ENCODE data around the gene CX3CR1. TPM values are rescaled to one million over a fixed set of nuclear protein-coding genes. Genes with fewer than 3 reads are reported as not detected.

The CX3CR1 gene
- total RNA-seq, 4 donors from 2014 or later: 0.25 to 0.49 (median 0.35) TPM

- intact Hi-C loops (cut with DNase I; ENCODE audit: low total_unique reads): no loop called here
- Histone ChIP-seq H3K36me3 (no peaks in the 10 kb centered on the region), H3K27ac (no peak overlapping the region), H3K4me3 (no peak overlapping the region), H3K27me3 (no peaks in the 10 kb centered on the region), H3K4me1 (peaks cover 28 to 29% of the 10 kb centered on the region in 2 donors), H3K9me3 (no peaks in the 10 kb centered on the region)
- ATAC-seq: no peak
- in situ Hi-C loops (cut with MboI; ENCODE audit: low sequenced_read_pairs in 4 of 4): loop anchor here in 1 of 4 donors (10.0 kb wide), 1 partner anchor 153 kb away; no protein-coding TSS in a partner anchor
- TF ChIP-seq, protein P1, sequence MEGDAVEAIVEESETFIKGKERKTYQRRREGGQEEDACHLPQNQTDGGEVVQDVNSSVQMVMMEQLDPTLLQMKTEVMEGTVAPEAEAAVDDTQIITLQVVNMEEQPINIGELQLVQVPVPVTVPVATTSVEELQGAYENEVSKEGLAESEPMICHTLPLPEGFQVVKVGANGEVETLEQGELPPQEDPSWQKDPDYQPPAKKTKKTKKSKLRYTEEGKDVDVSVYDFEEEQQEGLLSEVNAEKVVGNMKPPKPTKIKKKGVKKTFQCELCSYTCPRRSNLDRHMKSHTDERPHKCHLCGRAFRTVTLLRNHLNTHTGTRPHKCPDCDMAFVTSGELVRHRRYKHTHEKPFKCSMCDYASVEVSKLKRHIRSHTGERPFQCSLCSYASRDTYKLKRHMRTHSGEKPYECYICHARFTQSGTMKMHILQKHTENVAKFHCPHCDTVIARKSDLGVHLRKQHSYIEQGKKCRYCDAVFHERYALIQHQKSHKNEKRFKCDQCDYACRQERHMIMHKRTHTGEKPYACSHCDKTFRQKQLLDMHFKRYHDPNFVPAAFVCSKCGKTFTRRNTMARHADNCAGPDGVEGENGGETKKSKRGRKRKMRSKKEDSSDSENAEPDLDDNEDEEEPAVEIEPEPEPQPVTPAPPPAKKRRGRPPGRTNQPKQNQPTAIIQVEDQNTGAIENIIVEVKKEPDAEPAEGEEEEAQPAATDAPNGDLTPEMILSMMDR (IDR thresholded peaks at IDR 0.05 in 4 of 5, conservative IDR thresholded peaks at IDR 0.05 in 1 of 5): no peak
- no peak for TF ChIP-seq POLR2A (IDR thresholded peaks at IDR 0.05)
- no peak for DNase-seq
Measured at GRCh38 chr3:39277893-39278615, 1.8 kb downstream of the CX3CR1 start.

DNA sequence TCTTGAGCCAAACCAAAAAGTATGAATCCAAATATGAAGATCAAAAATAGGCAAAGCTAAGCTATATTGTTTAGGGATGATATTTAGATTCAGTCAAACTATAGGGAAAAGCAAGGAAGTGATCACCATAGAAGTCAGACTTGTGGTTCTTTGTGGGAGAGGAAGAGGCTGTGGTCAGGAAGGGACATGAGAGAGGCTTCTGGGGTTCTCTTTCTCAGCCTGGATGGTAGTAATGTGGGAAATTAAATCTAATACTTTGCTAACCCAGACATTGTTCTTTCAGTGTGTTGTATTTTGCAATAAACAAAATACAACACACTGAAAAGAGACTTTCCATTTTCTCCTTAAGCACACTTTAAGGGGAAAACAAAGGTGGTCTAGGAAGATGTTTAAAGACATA lies 3.1 kb downstream of the CX3CR1 start:
- Histone ChIP-seq H3K4me3 (no peak overlapping the region), H3K36me3 (no peaks in the 10 kb centered on the region), H3K9me3 (no peaks in the 10 kb centered on the region), H3K4me1 (peaks cover 28 to 29% of the 10 kb centered on the region in 2 donors), H3K27ac (no peak overlapping the region), H3K27me3 (no peaks in the 10 kb centered on the region)
- in situ Hi-C loops (cut with MboI; ENCODE audit: low sequenced_read_pairs in 4 of 4) (loop anchor here in 1 of 4 donors (10.0 kb wide), 1 partner anchor 152 kb away; no protein-coding TSS in a partner anchor), intact Hi-C loops (cut with DNase I; ENCODE audit: low total_unique reads) (no loop called here)
- ATAC-seq: no peak
- no peak for DNase-seq
- TF ChIP-seq, protein P1 (IDR thresholded peaks at IDR 0.05 in 4 of 5, conservative IDR thresholded peaks at IDR 0.05 in 1 of 5): no peak
- no peak for TF ChIP-seq POLR2A (IDR thresholded peaks at IDR 0.05)

DNA sequence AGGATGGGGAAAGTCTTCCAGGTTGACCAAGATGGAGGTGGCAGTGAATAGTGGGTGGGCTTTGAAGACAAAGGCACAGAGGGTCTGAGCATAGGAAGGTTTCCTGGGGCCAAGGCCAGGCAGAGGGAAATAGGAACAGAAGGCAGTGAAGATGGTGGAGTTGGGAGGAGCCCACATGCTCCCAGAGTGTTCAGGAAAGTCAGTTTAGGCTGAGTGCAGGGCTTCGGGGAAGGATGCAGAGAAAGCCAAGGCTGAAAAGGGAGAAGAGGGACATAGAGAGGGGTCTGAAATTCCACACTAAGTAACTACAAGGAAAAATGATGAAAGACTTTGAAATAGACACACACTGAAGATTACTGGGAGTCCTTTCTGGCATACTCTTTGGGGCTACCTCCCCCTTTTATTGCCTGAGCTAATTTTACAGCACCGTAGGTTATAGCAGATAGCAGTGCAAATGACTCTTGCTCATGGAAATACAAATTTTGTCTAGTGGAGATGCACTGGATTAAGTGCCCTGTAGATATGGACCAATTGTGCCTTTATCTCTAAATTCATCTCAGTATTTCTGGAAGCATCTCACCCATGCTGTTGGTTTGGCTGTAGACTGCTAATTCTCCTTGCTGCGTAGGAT lies 3.8 kb downstream of the CX3CR1 start:
- H3K27ac ChIP-seq: no peak overlapping the region
- intact Hi-C loops (cut with DNase I; ENCODE audit: low total_unique reads): no loop called here
- in situ Hi-C loops (cut with MboI; ENCODE audit: low sequenced_read_pairs in 4 of 4): loop anchor here in 1 of 4 donors (10.0 kb wide), 1 partner anchor 151 kb away; no protein-coding TSS in a partner anchor

GRCh38 chr3:39275052-39275451 lies 4.8 kb downstream of the CX3CR1 start:
- no peaks in the 10 kb centered on the region for H3K36me3 ChIP-seq
- intact Hi-C loops (cut with DNase I; ENCODE audit: low total_unique reads): no loop called here
- peaks cover 19 to 21% of the 10 kb centered on the region in 2 donors for H3K4me1 ChIP-seq
- TF ChIP-seq POLR2A (IDR thresholded peaks at IDR 0.05): no peak
- TF ChIP-seq, protein P1 (IDR thresholded peaks at IDR 0.05 in 4 of 5, conservative IDR thresholded peaks at IDR 0.05 in 1 of 5): no peak
- in situ Hi-C loops (cut with MboI; ENCODE audit: low sequenced_read_pairs in 4 of 4): loop anchor here in 1 of 4 donors (10.0 kb wide), 1 partner anchor 150 kb away; no protein-coding TSS in a partner anchor
- H3K27ac ChIP-seq: no peak overlapping the region
- H3K9me3 ChIP-seq: no peaks in the 10 kb centered on the region
- DNase-seq (no peak), ATAC-seq (no peak)
- no peak overlapping the region for H3K4me3 ChIP-seq
- H3K27me3 ChIP-seq: no peaks in the 10 kb centered on the region

More for the DNA sequence above, 3.8 kb downstream of the CX3CR1 start:
- H3K27me3 ChIP-seq: no peaks in the 10 kb centered on the region
- no peaks in the 10 kb centered on the region for H3K36me3 ChIP-seq
- no peaks in the 10 kb centered on the region for H3K9me3 ChIP-seq
- TF ChIP-seq POLR2A (IDR thresholded peaks at IDR 0.05): no peak
- TF ChIP-seq, protein P1 (IDR thresholded peaks at IDR 0.05 in 4 of 5, conservative IDR thresholded peaks at IDR 0.05 in 1 of 5): no peak
- H3K4me3 ChIP-seq: no peak overlapping the region
- DNase-seq: no peak
- ATAC-seq: no peak
- peaks cover 28 to 29% of the 10 kb centered on the region in 2 donors for H3K4me1 ChIP-seq
